ENCODE data around the gene SLC18A3. TPM values are rescaled to one million over a fixed set of nuclear protein-coding genes. Genes with fewer than 3 reads are reported as not detected.
A peak's percentile ranks its signal among the peaks of the same experiment; 100 is the strongest.

SLC18A3 gene
- total RNA-seq, 4 donors from 2014 or later, result 0.27 to 1.5 TPM; not detected in 2

DNA sequence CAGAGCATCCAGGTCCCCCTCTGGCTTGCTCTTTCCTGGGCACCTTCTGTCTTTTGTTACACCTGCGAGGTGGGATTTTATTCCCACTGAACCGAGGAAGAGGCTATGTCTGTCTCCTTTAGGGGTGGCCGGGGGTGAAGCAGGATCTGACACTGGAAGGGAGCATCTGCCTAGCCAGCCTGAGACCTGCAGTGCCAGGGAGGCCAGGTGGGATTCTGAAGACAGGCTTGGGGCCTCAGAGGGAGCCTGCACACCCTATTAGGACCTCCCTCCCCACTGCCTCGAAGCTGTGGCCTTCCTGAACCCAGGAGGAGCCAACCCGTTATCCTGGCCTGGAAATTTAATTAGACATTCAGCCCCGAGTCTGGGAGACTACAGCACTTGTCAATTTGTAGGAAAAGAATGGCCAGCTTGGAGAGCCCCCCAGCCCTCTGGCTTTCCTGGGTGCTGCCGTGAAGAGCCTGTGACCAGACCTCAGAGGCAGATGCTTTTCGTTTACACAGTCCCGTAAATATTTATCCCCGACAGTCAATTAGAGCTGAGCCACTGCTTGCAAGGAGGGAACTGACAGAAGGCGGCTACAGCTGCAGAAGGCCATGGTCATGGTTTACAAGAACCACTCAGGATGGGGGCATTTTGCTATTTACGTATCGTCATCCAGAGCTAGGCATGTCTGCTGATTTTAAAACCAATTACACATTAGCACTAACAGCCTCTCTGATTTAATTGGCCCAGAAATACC lies 23.4 kb downstream of the SLC18A3 start:
- DNase-seq, result peak; percentile 1
- Histone ChIP-seq H3K4me1 (no peaks in the 10 kb centered on the region), H3K27me3 (no peaks in the 10 kb centered on the region), H3K4me3 (no peak overlapping the region), H3K9me3 (no peaks in the 10 kb centered on the region), H3K36me3 (no peaks in the 10 kb centered on the region), H3K27ac (no peak overlapping the region)
- WGBS, 2 donors (ENCODE audit: low coverage in 1 of 2), result 47% methylated on average over 13 of the region's 13 CpGs; no CpG with 5 or more reads in 1 of the 2 donors
- intact Hi-C loops (cut with DNase I; ENCODE audit: low total_unique reads), result no loop called here
- in situ Hi-C loops (cut with MboI; ENCODE audit: low pct_ligation_motif_present in 1 of 4, low pct_unique_long_range_greater_than_20kb in 1 of 4, low sequenced_read_pairs in 3 of 4), result no loop called here
- TF ChIP-seq POLR2A (IDR thresholded peaks at IDR 0.05) (no peak), EP300 (IDR thresholded peaks at IDR 0.05; ENCODE audit: low read depth) (no peak), POLR2AphosphoS5 (IDR thresholded peaks at IDR 0.05) (no peak)
- TF ChIP-seq, protein P1, sequence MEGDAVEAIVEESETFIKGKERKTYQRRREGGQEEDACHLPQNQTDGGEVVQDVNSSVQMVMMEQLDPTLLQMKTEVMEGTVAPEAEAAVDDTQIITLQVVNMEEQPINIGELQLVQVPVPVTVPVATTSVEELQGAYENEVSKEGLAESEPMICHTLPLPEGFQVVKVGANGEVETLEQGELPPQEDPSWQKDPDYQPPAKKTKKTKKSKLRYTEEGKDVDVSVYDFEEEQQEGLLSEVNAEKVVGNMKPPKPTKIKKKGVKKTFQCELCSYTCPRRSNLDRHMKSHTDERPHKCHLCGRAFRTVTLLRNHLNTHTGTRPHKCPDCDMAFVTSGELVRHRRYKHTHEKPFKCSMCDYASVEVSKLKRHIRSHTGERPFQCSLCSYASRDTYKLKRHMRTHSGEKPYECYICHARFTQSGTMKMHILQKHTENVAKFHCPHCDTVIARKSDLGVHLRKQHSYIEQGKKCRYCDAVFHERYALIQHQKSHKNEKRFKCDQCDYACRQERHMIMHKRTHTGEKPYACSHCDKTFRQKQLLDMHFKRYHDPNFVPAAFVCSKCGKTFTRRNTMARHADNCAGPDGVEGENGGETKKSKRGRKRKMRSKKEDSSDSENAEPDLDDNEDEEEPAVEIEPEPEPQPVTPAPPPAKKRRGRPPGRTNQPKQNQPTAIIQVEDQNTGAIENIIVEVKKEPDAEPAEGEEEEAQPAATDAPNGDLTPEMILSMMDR (IDR thresholded peaks at IDR 0.05), result no peak

DNA sequence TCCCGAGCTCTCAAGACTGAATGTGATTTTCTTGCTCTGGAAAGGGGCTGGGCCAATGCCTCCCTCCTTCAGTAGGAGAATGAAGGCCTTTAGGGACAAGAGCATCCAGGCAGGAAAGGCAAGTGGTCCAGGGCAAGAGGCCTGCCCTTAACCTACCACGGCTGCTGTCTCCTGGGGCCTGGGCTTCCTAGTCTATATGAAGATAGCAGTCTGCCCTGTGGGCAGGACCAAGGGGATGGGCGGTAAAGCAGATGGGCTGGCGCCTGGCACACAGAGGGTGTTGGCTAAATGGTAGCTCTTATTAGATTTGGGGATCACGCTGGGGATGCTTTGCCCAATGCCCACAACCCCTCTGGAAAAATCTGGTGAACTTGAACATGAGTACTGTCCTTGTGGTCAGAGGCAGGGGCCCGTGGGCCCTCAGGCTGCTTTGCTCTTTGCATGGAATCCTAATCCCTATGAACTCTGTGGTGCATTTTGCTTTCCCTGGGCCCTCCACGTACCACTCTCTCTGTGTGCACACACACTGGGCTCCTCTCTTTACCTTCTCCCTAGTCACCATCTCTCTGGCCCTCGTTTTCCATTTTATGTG lies 24.1 kb downstream of the SLC18A3 start:
- Histone ChIP-seq H3K27me3 (peaks cover 6% of the 10 kb centered on the region), H3K36me3 (no peaks in the 10 kb centered on the region), H3K4me3 (no peak overlapping the region), H3K27ac (no peak overlapping the region), H3K4me1 (no peaks in the 10 kb centered on the region), H3K9me3 (no peaks in the 10 kb centered on the region)
- TF ChIP-seq, protein P1 (IDR thresholded peaks at IDR 0.05), result no peak
- TF ChIP-seq EP300 (IDR thresholded peaks at IDR 0.05; ENCODE audit: low read depth) (no peak), POLR2AphosphoS5 (IDR thresholded peaks at IDR 0.05) (no peak), POLR2A (IDR thresholded peaks at IDR 0.05) (no peak)
- WGBS, 2 donors (ENCODE audit: low coverage in 1 of 2), result 67 to 68% methylated on average over 1 to 8 of the region's 8 CpGs
- in situ Hi-C loops (cut with MboI; ENCODE audit: low pct_ligation_motif_present in 1 of 4, low pct_unique_long_range_greater_than_20kb in 1 of 4, low sequenced_read_pairs in 3 of 4) (no loop called here), intact Hi-C loops (cut with DNase I; ENCODE audit: low total_unique reads) (no loop called here)
- no peak for DNase-seq

DNA sequence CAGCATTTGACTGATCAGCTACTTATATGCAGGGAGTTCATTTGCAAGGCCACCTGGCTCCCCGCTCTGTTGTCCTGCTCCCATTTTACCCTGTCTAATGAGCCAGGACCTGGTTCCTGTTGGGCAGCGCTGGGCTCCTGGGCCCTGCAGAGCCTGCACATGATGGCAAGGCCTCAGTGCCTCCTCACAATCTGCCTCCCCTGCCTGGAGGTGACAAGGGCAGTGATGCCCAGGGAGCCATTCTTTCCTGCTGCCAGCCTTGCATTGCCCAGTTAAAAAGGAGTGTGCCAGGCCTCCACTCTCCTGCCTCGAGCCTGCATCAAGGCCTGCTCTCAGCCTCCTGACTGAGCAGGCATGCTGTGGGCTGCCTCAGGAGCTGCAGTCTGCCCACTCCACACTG lies 32.2 kb downstream of the SLC18A3 start:
- Histone ChIP-seq H3K27ac (no peak overlapping the region), H3K36me3 (no peaks in the 10 kb centered on the region), H3K4me3 (no peak overlapping the region), H3K9me3 (no peaks in the 10 kb centered on the region), H3K27me3 (peaks cover 28% of the 10 kb centered on the region), H3K4me1 (no peaks in the 10 kb centered on the region)
- in situ Hi-C loops (cut with MboI; ENCODE audit: low pct_ligation_motif_present in 1 of 4, low pct_unique_long_range_greater_than_20kb in 1 of 4, low sequenced_read_pairs in 3 of 4) (no loop called here), intact Hi-C loops (cut with DNase I; ENCODE audit: low total_unique reads) (no loop called here)
- TF ChIP-seq POLR2AphosphoS5 (IDR thresholded peaks at IDR 0.05) (no peak), POLR2A (IDR thresholded peaks at IDR 0.05) (no peak), EP300 (IDR thresholded peaks at IDR 0.05; ENCODE audit: low read depth) (no peak)
- TF ChIP-seq, protein P1 (IDR thresholded peaks at IDR 0.05), result no peak
- DNase-seq, result no peak
- WGBS, 2 donors (ENCODE audit: low coverage in 1 of 2), result 72% methylated on average over 3 of the region's 3 CpGs; no CpG with 5 or more reads in 1 of the 2 donors

DNA sequence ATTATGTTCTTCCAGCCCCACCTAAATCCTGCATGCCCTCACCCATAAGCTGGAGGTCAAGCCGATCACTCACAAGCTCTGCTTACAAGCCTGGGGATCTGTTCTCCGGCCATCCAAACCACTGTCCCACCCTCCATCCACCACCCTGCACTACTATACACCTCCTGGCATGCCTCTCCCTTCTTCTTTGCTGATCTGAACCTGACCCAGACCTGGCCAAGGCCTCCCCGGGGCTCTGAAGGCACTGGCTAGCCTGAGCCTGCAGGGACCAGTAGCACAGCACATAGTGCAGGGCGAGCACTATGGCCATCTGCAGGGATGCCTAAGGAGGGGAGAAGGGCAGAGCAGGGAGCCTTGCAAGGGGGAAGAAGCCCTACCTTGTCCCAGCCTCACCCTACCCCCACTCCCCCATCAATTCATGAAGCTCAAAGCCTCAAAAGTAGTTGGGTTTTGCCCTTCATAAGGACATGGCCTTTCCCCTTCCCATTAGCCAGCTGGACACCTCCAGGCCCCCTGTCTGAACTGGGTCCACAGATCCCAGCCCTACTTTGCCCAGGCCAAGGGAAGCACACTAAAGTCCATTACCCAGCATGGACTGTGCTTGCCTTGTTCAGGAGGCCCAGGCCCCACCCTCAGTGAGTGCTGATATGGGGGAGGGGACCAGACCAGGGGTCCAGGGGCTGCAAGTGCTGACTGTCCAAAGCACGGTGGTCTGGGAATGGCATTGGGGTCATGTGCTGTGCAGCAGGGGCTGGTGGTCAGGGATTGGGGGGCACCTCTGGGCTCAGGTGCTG lies 33.3 kb downstream of the SLC18A3 start:
- intact Hi-C loops (cut with DNase I; ENCODE audit: low total_unique reads), result no loop called here

More for the DNA sequence above, 33.3 kb downstream of the SLC18A3 start:
- no peak for TF ChIP-seq POLR2AphosphoS5 (IDR thresholded peaks at IDR 0.05)
- TF ChIP-seq, protein P1 (IDR thresholded peaks at IDR 0.05), result no peak
- TF ChIP-seq EP300 (IDR thresholded peaks at IDR 0.05; ENCODE audit: low read depth), result no peak
- TF ChIP-seq POLR2A (IDR thresholded peaks at IDR 0.05), result no peak
- in situ Hi-C loops (cut with MboI; ENCODE audit: low pct_ligation_motif_present in 1 of 4, low pct_unique_long_range_greater_than_20kb in 1 of 4, low sequenced_read_pairs in 3 of 4), result no loop called here
- no peak for DNase-seq
- H3K36me3 ChIP-seq, result no peaks in the 10 kb centered on the region
- no peaks in the 10 kb centered on the region for H3K4me1 ChIP-seq
- H3K9me3 ChIP-seq, result no peaks in the 10 kb centered on the region
- WGBS, 2 donors (ENCODE audit: low coverage in 1 of 2), result 70 to 80% methylated on average over 1 to 5 of the region's 5 CpGs
- no peak overlapping the region for H3K27ac ChIP-seq
- H3K4me3 ChIP-seq, result no peak overlapping the region
- peaks cover 28% of the 10 kb centered on the region for H3K27me3 ChIP-seq

Data from transverse colon (tissue), 4 donors.